ENCODE data around the gene CCDC146.

DNA sequence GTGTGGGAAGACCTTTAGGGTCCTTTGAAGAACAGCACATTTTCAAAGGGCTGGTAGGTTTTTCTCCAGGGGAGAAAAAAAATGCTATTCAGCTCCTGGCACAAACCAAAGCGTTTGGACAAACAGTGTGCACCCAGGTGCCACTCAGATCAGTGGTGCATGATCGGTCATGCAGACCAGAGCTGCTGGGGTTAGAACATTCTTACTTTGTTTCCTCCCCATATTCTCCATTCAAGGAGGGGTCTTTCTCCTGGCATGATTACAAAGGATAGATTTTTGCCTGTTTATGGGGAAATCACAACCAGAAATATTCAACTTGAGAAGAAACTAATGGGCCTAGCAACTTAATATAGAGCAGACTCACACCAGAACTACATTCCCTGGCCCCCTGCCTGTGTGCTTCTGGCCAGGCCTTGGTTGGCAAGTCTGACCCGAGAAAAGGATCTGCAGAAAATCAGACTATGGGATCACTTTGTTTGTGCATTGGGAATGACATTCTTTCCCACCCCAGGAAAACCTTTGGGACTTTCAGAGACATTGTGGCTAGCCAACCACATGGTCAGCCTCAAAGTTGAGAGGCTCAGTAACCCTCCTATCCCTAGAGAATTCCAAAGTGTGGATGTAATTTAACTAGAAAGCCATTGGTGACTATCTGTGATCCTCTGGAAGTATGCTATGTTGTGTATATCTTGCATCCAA is 159.5 kb downstream of the CCDC146 start:
- TF ChIP-seq, protein P1, sequence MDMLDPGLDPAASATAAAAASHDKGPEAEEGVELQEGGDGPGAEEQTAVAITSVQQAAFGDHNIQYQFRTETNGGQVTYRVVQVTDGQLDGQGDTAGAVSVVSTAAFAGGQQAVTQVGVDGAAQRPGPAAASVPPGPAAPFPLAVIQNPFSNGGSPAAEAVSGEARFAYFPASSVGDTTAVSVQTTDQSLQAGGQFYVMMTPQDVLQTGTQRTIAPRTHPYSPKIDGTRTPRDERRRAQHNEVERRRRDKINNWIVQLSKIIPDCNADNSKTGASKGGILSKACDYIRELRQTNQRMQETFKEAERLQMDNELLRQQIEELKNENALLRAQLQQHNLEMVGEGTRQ (CRISPR knock-in tag; IDR thresholded peaks at IDR 0.05) = no peak
- TF ChIP-seq, protein P2, sequence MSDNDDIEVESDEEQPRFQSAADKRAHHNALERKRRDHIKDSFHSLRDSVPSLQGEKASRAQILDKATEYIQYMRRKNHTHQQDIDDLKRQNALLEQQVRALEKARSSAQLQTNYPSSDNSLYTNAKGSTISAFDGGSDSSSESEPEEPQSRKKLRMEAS (CRISPR knock-in tag; IDR thresholded peaks at IDR 0.05) = no peak
- TF ChIP-seq, protein P3, sequence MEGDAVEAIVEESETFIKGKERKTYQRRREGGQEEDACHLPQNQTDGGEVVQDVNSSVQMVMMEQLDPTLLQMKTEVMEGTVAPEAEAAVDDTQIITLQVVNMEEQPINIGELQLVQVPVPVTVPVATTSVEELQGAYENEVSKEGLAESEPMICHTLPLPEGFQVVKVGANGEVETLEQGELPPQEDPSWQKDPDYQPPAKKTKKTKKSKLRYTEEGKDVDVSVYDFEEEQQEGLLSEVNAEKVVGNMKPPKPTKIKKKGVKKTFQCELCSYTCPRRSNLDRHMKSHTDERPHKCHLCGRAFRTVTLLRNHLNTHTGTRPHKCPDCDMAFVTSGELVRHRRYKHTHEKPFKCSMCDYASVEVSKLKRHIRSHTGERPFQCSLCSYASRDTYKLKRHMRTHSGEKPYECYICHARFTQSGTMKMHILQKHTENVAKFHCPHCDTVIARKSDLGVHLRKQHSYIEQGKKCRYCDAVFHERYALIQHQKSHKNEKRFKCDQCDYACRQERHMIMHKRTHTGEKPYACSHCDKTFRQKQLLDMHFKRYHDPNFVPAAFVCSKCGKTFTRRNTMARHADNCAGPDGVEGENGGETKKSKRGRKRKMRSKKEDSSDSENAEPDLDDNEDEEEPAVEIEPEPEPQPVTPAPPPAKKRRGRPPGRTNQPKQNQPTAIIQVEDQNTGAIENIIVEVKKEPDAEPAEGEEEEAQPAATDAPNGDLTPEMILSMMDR (IDR thresholded peaks at IDR 0.05) = no peak
- TF ChIP-seq CBFB (CRISPR knock-in tag; IDR thresholded peaks at IDR 0.05; ENCODE audit: low read depth) (no peak), IRF2 (CRISPR knock-in tag; IDR thresholded peaks at IDR 0.05; ENCODE audit: borderline replicate concordance, low read depth) (no peak), TCF7 (CRISPR knock-in tag; IDR thresholded peaks at IDR 0.05; ENCODE audit: low read depth) (no peak), JUN (CRISPR knock-in tag; IDR thresholded peaks at IDR 0.05) (no peak), MXD4 (CRISPR knock-in tag; IDR thresholded peaks at IDR 0.05; ENCODE audit: borderline replicate concordance) (no peak)
- TF ChIP-seq, protein P4, sequence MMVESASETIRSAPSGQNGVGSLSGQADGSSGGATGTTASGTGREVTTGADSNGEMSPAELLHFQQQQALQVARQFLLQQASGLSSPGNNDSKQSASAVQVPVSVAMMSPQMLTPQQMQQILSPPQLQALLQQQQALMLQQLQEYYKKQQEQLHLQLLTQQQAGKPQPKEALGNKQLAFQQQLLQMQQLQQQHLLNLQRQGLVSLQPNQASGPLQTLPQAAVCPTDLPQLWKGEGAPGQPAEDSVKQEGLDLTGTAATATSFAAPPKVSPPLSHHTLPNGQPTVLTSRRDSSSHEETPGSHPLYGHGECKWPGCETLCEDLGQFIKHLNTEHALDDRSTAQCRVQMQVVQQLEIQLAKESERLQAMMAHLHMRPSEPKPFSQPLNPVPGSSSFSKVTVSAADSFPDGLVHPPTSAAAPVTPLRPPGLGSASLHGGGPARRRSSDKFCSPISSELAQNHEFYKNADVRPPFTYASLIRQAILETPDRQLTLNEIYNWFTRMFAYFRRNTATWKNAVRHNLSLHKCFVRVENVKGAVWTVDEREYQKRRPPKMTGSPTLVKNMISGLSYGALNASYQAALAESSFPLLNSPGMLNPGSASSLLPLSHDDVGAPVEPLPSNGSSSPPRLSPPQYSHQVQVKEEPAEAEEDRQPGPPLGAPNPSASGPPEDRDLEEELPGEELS (CRISPR knock-in tag; IDR thresholded peaks at IDR 0.05) = no peak
- TF ChIP-seq, protein P5, sequence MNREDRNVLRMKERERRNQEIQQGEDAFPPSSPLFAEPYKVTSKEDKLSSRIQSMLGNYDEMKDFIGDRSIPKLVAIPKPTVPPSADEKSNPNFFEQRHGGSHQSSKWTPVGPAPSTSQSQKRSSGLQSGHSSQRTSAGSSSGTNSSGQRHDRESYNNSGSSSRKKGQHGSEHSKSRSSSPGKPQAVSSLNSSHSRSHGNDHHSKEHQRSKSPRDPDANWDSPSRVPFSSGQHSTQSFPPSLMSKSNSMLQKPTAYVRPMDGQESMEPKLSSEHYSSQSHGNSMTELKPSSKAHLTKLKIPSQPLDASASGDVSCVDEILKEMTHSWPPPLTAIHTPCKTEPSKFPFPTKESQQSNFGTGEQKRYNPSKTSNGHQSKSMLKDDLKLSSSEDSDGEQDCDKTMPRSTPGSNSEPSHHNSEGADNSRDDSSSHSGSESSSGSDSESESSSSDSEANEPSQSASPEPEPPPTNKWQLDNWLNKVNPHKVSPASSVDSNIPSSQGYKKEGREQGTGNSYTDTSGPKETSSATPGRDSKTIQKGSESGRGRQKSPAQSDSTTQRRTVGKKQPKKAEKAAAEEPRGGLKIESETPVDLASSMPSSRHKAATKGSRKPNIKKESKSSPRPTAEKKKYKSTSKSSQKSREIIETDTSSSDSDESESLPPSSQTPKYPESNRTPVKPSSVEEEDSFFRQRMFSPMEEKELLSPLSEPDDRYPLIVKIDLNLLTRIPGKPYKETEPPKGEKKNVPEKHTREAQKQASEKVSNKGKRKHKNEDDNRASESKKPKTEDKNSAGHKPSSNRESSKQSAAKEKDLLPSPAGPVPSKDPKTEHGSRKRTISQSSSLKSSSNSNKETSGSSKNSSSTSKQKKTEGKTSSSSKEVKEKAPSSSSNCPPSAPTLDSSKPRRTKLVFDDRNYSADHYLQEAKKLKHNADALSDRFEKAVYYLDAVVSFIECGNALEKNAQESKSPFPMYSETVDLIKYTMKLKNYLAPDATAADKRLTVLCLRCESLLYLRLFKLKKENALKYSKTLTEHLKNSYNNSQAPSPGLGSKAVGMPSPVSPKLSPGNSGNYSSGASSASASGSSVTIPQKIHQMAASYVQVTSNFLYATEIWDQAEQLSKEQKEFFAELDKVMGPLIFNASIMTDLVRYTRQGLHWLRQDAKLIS (CRISPR knock-in tag; IDR thresholded peaks at IDR 0.05; ENCODE audit: borderline replicate concordance) = no peak
- TF ChIP-seq, protein P6, sequence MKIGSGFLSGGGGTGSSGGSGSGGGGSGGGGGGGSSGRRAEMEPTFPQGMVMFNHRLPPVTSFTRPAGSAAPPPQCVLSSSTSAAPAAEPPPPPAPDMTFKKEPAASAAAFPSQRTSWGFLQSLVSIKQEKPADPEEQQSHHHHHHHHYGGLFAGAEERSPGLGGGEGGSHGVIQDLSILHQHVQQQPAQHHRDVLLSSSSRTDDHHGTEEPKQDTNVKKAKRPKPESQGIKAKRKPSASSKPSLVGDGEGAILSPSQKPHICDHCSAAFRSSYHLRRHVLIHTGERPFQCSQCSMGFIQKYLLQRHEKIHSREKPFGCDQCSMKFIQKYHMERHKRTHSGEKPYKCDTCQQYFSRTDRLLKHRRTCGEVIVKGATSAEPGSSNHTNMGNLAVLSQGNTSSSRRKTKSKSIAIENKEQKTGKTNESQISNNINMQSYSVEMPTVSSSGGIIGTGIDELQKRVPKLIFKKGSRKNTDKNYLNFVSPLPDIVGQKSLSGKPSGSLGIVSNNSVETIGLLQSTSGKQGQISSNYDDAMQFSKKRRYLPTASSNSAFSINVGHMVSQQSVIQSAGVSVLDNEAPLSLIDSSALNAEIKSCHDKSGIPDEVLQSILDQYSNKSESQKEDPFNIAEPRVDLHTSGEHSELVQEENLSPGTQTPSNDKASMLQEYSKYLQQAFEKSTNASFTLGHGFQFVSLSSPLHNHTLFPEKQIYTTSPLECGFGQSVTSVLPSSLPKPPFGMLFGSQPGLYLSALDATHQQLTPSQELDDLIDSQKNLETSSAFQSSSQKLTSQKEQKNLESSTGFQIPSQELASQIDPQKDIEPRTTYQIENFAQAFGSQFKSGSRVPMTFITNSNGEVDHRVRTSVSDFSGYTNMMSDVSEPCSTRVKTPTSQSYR (CRISPR knock-in tag; IDR thresholded peaks at IDR 0.05) = no peak
- TF ChIP-seq, protein P7, sequence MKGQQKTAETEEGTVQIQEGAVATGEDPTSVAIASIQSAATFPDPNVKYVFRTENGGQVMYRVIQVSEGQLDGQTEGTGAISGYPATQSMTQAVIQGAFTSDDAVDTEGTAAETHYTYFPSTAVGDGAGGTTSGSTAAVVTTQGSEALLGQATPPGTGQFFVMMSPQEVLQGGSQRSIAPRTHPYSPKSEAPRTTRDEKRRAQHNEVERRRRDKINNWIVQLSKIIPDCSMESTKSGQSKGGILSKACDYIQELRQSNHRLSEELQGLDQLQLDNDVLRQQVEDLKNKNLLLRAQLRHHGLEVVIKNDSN (CRISPR knock-in tag; IDR thresholded peaks at IDR 0.05) = no peak
- TF ChIP-seq, protein P8, sequence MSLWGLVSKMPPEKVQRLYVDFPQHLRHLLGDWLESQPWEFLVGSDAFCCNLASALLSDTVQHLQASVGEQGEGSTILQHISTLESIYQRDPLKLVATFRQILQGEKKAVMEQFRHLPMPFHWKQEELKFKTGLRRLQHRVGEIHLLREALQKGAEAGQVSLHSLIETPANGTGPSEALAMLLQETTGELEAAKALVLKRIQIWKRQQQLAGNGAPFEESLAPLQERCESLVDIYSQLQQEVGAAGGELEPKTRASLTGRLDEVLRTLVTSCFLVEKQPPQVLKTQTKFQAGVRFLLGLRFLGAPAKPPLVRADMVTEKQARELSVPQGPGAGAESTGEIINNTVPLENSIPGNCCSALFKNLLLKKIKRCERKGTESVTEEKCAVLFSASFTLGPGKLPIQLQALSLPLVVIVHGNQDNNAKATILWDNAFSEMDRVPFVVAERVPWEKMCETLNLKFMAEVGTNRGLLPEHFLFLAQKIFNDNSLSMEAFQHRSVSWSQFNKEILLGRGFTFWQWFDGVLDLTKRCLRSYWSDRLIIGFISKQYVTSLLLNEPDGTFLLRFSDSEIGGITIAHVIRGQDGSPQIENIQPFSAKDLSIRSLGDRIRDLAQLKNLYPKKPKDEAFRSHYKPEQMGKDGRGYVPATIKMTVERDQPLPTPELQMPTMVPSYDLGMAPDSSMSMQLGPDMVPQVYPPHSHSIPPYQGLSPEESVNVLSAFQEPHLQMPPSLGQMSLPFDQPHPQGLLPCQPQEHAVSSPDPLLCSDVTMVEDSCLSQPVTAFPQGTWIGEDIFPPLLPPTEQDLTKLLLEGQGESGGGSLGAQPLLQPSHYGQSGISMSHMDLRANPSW (CRISPR knock-in tag; conservative IDR thresholded peaks at IDR 0.05; ENCODE audit: low read depth) = no peak
- TF ChIP-seq, protein P9, sequence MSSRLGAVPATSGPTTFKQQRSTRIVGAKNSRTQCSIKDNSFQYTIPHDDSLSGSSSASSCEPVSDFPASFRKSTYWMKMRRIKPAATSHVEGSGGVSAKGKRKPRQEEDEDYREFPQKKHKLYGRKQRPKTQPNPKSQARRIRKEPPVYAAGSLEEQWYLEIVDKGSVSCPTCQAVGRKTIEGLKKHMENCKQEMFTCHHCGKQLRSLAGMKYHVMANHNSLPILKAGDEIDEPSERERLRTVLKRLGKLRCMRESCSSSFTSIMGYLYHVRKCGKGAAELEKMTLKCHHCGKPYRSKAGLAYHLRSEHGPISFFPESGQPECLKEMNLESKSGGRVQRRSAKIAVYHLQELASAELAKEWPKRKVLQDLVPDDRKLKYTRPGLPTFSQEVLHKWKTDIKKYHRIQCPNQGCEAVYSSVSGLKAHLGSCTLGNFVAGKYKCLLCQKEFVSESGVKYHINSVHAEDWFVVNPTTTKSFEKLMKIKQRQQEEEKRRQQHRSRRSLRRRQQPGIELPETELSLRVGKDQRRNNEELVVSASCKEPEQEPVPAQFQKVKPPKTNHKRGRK (CRISPR knock-in tag; IDR thresholded peaks at IDR 0.05; ENCODE audit: borderline replicate concordance) = no peak

All from WTC11 (cell line).